GM21737 (cell line): ENCODE data around the gene CES2.
"Not testable (repeated sequence)": the region's sequence is repeated elsewhere in the genome, so short reads cannot be mapped to it uniquely, and the experiment has no call there.

ENCODE experiments used
- ATAC-seq: cut with Tn5 transposase; IDR thresholded peaks from one replicate; pipeline ENCODE4 v1.9.1; 2021; ENCODE audit warnings: mild to moderate bottlenecking, moderate library complexity; ENCODE audit not compliant: unreplicated experiment

CES2 gene

GRCh38 chr16:66974932-66975246, 39.6 kb downstream of the CES2 start:
- not testable (repeated sequence) for ATAC-seq

DNA sequence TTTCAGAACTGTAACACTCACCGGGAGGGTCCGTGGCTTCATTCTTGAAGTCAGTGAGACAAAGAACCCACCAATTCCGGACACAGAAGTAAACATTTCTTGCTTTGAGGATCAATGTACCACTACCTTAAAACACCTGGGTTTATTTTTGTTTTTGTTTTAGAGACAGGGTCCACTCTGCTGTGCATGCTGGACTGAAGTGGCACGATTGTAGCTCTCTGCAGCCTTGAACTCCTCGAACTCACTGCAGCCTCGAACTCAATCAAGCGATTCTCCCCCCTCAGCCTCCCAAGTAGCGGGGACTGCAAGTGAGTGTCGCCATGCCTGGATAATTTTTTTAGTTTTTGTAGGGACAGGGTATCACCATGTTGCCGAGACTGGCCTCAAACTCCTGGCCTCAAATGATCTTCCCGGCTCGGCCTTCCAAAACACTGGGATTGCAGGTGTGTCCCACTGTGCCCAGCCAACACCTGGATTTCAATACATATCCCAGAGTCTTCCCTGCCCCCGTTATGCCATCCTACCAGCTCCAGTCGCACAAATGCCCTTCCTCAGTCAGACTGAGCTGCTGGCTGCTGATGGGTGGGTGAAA, 40.1 kb downstream of the CES2 start:
- ATAC-seq: no peak

DNA sequence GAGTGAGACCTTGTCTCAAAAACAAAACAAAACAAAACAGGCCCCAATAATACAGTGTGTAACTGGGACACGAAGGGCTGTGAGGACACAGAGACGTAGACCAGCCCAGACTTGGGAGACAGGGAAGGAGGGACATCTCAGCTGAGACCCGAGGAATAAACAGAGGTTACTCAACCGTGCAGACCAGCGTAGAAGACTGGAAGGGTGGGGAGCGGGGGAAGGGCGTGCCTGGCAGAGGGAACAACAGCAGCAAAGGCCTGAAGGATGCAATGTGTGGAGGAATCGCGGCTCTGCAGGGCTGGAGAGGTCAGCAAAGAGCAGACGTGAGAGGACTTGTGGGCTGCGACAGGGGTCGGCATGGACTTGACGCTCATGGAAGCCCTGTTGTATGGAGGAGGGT, 41.4 kb downstream of the CES2 start:
- ATAC-seq: no peak

DNA sequence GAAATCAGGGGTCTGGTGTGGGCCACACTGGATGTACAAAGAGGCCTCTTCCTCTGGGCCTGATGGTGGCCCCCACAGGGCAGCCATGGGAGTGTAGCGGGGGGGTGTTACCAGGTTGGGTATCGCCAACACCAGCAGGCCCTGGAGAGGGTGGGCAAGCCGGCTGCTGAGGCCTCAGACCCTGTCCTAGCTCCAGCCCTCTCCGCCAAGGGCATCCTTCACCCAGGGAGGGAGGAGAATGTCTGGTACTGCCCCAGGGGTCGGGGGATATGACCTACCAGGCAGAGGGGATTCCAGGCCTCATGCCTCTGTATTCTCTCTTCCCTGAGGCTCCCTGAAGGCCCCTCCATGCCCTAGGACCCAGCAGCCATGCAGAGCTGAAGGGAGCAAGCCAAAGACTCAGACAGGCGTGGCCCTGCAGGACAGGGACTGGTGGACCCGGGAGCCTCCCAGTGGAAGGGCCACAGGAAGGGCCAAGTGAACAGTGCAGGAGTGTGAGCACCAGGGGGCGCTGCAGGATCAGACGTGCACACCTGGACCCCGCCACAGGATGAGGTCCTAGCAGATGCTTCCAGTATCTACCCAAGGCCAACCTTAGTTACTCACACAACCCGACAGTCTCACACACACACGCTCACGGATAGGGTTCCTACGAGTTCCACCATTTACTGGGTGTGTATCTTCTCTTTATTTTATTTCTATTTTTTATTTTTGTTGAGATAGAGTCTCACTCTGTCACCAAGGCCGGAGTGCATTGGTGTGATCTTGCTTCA, 42.2 kb downstream of the CES2 start:
- ATAC-seq: peak; percentile 69

DNA sequence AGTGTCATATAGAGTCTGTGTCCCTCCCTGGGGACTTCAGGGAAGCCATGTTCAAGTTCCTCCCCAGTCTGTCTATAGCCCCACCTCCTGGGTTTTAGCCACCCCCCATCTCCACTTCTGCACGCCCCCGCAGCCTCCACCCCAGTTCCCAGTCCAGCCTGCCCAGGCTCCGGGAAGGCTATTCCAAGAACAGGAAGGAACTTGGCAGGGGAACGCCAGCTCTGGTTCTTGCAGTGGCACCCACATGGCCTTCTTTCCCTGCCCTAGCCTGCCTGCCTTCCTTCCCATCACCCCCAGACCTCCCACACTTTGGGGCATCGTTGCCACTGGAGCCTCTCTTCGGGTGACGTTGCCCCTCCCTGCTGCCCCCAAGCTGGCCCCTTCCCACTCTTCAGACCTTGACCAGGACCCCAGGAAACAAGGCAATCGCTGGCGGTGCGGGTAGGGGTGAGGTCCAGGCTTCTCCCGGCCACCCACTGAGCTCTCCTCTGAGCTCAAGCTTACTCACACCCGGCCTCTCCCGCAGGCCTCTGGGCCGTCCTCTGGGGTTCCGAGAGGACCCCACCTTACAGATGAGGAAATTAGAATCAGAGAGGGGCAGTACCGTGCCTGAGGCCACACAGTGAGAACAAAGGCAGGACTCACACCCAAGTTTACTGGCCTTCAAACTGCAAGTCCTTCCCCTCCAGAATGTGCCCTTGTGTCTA, 43.8 kb downstream of the CES2 start:
- ATAC-seq: no peak

DNA sequence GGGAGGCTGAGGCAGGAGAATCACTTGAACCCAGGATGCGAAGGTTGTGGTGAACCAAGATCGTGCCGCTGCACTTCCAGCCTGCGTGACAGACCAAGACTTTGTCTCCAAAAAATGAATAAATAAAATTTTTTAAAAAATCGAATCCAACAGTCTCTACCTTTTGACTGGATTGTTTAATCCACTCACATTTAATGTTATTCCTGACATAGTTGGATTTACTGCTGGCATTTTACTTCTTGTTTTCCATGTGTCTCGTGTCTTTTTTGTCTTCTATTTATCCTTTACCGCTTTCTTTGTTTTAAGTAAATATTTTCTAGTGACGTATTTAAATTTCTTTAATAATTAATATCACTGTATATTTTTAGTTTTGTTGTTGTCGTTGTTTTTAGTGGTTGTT, 47.7 kb downstream of the CES2 start:
- ATAC-seq: no peak

DNA sequence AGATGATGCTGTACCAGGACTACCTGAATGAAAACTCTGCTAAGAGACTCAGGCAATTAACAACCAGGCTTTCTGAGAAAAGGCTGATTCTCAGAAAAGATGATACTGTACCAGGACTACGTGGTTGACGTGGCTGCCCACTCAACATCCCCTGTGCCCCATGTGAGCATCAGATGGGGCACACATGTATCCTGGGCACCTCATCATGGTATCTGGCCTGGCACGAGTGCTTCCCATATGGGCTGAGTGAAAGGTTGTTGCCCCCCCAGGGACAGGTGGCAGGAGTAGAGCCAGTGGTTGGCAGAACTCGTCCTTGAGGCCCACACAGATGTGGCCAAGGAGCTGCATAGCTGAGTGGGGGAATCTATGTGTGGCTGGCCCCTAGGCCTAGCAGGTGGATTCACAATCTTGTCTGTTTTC, 49.6 kb downstream of the CES2 start:
- ATAC-seq: no peak

DNA sequence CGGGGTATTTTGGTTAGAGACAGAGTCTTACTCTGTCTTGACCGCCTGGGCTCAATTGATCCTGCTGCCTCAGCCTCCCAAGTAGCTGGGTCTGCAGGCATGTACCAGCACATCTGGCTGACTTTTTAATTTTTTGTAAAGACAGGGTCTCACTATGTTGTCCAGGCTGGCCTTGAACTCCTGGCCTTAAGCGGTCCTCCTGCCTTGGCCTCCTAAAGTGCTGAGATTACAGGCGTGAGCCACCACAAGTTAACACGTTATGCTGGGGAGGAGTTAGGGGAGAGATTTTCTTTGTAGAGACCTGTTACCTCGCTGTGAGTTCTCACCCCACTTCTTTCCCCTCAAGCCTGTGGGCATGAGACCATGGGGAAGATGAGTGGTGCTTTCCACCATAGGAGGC, 51.2 kb downstream of the CES2 start:
- no peak for ATAC-seq

DNA sequence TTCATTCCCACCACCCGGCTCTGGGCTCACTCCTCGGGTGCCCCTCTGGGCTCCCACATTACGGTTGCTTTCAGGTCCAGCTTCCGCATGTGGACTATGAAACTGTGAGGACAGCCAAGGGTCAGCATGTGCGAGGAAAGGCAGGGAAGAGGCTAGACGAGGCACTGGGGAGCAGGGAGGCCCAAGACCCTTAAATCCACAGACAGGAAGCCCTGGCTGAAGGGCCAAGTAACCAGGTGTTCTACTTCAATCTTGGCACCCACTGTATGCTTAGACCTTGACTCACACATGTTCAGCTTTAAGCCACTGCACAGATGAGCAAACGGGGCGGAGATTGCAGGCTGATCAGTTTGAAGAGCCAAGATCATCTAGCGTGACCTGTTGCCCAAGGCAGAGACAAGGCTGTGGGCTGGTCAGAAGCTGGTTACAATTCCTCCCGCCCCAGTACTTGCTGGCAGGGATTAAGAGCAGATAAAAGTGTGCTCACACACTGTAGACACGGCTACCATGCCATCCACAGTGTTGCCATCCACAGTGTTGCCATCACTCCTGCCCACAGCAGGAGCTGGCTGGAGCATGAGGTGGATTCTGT, 53.0 kb downstream of the CES2 start, which contains the start of gene CES4A:
TSS of gene CES4A (plus strand) at position 393 of the 592 bp plus-strand sequence. CDS start at position 577, 184 bp downstream.
- no peak for ATAC-seq

- ATAC-seq: no peak
Measured at GRCh38 chr16:66991545-66992077, 56.3 kb downstream of the CES2 start.

DNA sequence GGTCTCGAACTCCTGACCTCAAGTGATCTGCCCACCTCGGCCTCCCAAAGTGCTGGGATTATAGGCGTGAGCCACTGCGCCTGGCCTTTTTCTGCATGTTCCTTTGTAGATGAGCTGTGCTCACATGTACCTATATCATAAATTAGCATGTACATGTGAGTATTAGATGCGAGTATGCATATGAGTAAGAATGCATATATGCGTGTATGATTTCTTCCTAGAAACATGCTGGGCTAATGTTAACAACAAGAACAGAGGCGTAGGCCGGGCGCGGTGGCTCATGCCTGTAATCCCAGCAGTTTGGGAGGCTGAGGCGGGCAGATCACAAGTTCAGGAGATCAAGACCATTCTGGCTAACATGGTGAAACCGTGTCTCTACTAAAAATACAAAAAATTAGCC, 58.2 kb downstream of the CES2 start:
- ATAC-seq: not testable (repeated sequence)
